ENCODE data around the gene CCDC137. TPM values are rescaled to one million over a fixed set of nuclear protein-coding genes. Genes with fewer than 3 reads are reported as not detected.

Gene CCDC137
- total RNA-seq, 3 donors from 2014 or later (not counting 1 experiment from before 2014, with no cell fraction given), result 15.6 to 24.2 (median 22.1) TPM

GRCh38 chr17:81713556-81714411 lies 47.2 kb downstream of the CCDC137 start:
- TF ChIP-seq CTCF (IDR thresholded peaks at IDR 0.05), result no peak
- intact Hi-C loops (cut with micrococcal nuclease), result no loop called here
- H3K27ac ChIP-seq (ENCODE audit: low read length), result no peak overlapping the region
- no peaks in the 10 kb centered on the region for H3K36me3 ChIP-seq (ENCODE audit: control insufficient read depth, insufficient read depth, low read length)
- DNase-seq (no peak), ATAC-seq (no peak)
- no peaks in the 10 kb centered on the region for H3K9me3 ChIP-seq (ENCODE audit: control insufficient read depth, insufficient read depth, low read length)
- Mint-ChIP-seq H3K4me1 (peaks cover 14 to 26% of the 10 kb centered on the region in 2 donors), H3K9me3 (no peaks in the 10 kb centered on the region), H3K27me3 (ENCODE audit: low read depth in 2 of 2) (no peaks in the 10 kb centered on the region), H3K4me3 (peak overlapping the region; percentile 9), H3K27ac (no peak overlapping the region), H3K36me3 (no peaks in the 10 kb centered on the region)
- H3K4me3 ChIP-seq (ENCODE audit: low read length), result no peak overlapping the region
- H3K27me3 ChIP-seq (ENCODE audit: control insufficient read depth, insufficient read depth, low read length), result no peaks in the 10 kb centered on the region
- peaks cover 32% of the 10 kb centered on the region for H3K4me1 ChIP-seq (ENCODE audit: control insufficient read depth, insufficient read depth, low read length)
- WGBS (ENCODE audit: insufficient coverage), result 90% methylated on average over 36 of the region's 36 CpGs

GRCh38 chr17:81714412-81715106 lies 48.0 kb downstream of the CCDC137 start:
- Mint-ChIP-seq H3K9me3 (no peaks in the 10 kb centered on the region), H3K27ac (no peak overlapping the region), H3K4me1 (peaks cover 14 to 26% of the 10 kb centered on the region in 2 donors), H3K27me3 (ENCODE audit: low read depth in 2 of 2) (no peaks in the 10 kb centered on the region), H3K36me3 (no peaks in the 10 kb centered on the region), H3K4me3 (no peak overlapping the region)
- H3K9me3 ChIP-seq (ENCODE audit: control insufficient read depth, insufficient read depth, low read length), result no peaks in the 10 kb centered on the region
- H3K27ac ChIP-seq (ENCODE audit: low read length), result no peak overlapping the region
- peaks cover 32% of the 10 kb centered on the region for H3K4me1 ChIP-seq (ENCODE audit: control insufficient read depth, insufficient read depth, low read length)
- TF ChIP-seq CTCF (IDR thresholded peaks at IDR 0.05), result no peak
- no peaks in the 10 kb centered on the region for H3K36me3 ChIP-seq (ENCODE audit: control insufficient read depth, insufficient read depth, low read length)
- DNase-seq, result peak in 1 of 2 donors; percentile 7
- intact Hi-C loops (cut with micrococcal nuclease), result no loop called here
- no peaks in the 10 kb centered on the region for H3K27me3 ChIP-seq (ENCODE audit: control insufficient read depth, insufficient read depth, low read length)
- ATAC-seq, result no peak
- 96% methylated on average over 39 of the region's 39 CpGs for WGBS (ENCODE audit: insufficient coverage)
- H3K4me3 ChIP-seq (ENCODE audit: low read length), result no peak overlapping the region

DNA sequence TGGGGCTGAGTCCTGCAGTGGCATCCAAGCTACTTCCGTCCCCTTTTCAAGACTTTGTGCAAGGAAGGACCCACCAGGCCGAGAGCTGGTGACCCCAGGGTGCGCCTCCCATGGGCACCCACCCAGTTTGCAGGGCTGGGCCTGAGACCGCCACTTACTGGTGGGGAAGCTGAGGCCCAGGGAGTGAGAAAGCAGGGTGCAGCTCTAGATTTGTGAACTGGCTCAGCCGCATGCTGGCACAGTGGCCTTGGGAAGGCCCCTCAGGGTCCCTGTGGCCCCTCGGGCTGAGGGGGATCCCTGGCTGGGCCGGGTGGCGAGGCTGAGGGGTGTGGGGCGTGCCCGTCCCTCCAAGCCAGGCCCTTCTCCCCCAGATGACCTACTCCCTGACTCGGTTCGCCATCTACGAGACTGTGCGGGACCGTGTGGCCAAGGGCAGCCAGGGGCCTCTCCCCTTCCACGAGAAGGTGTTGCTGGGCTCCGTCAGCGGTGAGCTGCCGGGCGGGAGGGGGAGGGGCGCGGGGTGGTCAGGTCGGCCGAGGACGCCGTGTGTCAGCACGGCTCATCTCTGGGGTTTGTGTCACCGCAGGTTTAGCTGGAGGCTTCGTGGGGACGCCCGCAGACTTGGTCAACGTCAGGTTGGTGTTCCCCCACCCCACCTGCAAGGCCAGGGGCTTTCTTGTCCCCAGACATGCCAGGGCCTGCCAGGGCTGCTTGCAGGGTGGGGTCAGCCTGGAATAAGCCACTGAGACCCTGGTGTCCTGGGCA lies 48.8 kb downstream of the CCDC137 start:
- Mint-ChIP-seq H3K9me3 (no peaks in the 10 kb centered on the region), H3K4me1 (peaks cover 14 to 26% of the 10 kb centered on the region in 2 donors), H3K4me3 (no peak overlapping the region), H3K27ac (no peak overlapping the region), H3K27me3 (ENCODE audit: low read depth in 2 of 2) (no peaks in the 10 kb centered on the region), H3K36me3 (no peaks in the 10 kb centered on the region)
- Histone ChIP-seq H3K36me3 (ENCODE audit: control insufficient read depth, insufficient read depth, low read length) (no peaks in the 10 kb centered on the region), H3K4me1 (ENCODE audit: control insufficient read depth, insufficient read depth, low read length) (peaks cover 26% of the 10 kb centered on the region), H3K27ac (ENCODE audit: low read length) (no peak overlapping the region), H3K27me3 (ENCODE audit: control insufficient read depth, insufficient read depth, low read length) (no peaks in the 10 kb centered on the region), H3K9me3 (ENCODE audit: control insufficient read depth, insufficient read depth, low read length) (no peaks in the 10 kb centered on the region), H3K4me3 (ENCODE audit: low read length) (no peak overlapping the region)
- intact Hi-C loops (cut with micrococcal nuclease), result no loop called here
- 96% methylated on average over 32 of the region's 32 CpGs for WGBS (ENCODE audit: insufficient coverage)
- ATAC-seq (no peak), DNase-seq (no peak)
- no peak for TF ChIP-seq CTCF (IDR thresholded peaks at IDR 0.05)

Measured in natural killer cell (primary cell).